Heart left ventricle (tissue), 13 donors: ENCODE results near the gene CDK4.

Experiments
- CTCF ChIP-seq, 12 donors: fragments of 200-600 bp; sonication (generic) in 4 of 12; IDR thresholded peaks; one replicate each; pipeline versions ENCODE4 v1.5.0 to v1.8.0; 2018 to 2022; ENCODE audit warnings: antibody characterized with exemption in 12 of 12, mild to moderate bottlenecking in 5 of 12
- POLR2A ChIP-seq, 2 donors: fragments of 450-650 bp; IDR thresholded peaks; one replicate each; pipeline ENCODE4 v1.6.1; 2017; ENCODE audit warnings: antibody characterized with exemption in 2 of 2, mild to moderate bottlenecking in 2 of 2, moderate library complexity in 2 of 2
- donor health status: ischemic (EF 13 %, LVEDD 7.1; RV severe dilation, severe dysfunction).
- donor health status: DM: no; HTN: yes; CAD: no.
- donor health status: DM: no; HTN: no; CAD: no.
- donor health status: ischemic (EF 25% LVEDD 6.9; RV normal size, moderate dysfunction).
- donor health status: ischemic (EF 25% LVEDD 5.7; RV mildly dilated, moderate dysfunction).
- donor health status: ischemic (EF 35%, LVEDD 5.7; RV mildly dilated, moderate dysfunction).
- donor health status: nonischemic (EF 11% LVEDD 7.7; RV severe dilation, severe dysfunction).
- donor health status: DM: yes; HTN: yes; CAD: no.
- donor health status: PGD.
- donor health status: ischemic (EF 29% LVEDD 5.4; RV normal size, mild dysfunction).
- donor health status: nonischemic (EF 23%, LVEDD 6.1; RV moderate dilation, normal function).

GRCh38 chr12:57763881-57764661, 12.0 kb upstream of the CDK4 start:
- no peak for TF ChIP-seq CTCF (IDR thresholded peaks at IDR 0.05)
- no peak for TF ChIP-seq POLR2A (IDR thresholded peaks at IDR 0.05)
